HG02610 (cell line): Measurements from ENCODE around the gene GABPA.
"Not testable (repeated sequence)": the region's sequence is repeated elsewhere in the genome, so short reads cannot be mapped to it uniquely, and the experiment has no call there.

Experiments
- ATAC-seq: cut with Tn5 transposase; IDR thresholded peaks from one replicate; pipeline ENCODE4 v1.9.1; 2021; ENCODE audit warnings: mild to moderate bottlenecking, moderate library complexity; ENCODE audit not compliant: unreplicated experiment

Gene GABPA

DNA sequence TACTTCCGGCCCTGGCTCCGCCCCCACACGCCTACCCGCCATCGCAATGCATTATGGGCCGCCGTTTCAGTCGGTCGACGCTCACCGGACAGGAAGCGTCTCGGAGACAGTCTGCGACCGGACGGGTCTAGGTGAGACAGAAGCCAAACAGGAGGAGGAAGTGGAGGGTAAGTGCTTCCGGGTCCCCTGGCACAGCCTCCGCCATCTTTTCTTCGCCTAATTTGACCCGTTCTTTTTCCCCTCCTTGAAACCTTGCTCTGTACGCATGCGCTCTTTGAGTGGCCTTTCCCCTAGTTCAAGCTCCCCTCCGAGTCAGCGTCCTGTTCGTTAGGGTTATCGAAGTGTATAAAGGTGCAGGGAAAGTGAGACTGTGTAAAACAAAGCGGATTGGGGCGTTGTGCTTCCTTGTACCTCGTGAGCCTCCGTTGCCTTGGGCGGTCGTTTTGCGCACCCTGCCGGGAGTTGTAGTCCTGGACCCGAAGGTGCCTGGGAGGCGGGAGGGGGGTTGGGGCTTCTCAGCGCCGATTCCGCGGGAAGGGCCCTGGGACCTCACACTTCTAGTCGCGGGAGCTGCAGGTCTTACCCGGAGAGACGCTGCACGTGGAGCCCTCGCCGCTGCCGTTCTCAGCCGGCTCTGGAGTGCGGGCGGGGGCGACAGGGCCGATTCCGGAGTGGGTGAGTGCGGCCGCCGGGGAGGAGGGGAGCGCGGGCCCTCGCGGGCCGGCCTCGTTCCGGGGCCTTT, at the start of gene GABPA, which contains the start of gene ATP5PF:
GABPA (plus strand) TSS at position 69 of the 742 bp plus-strand sequence. CDS start 6,627 bp downstream, outside the sequence.
ATP5PF (minus strand) TSS at position 1 of the 742 bp plus-strand sequence. CDS start 5,110 bp downstream, outside the sequence.
- ATAC-seq, result peak; percentile 91

DNA sequence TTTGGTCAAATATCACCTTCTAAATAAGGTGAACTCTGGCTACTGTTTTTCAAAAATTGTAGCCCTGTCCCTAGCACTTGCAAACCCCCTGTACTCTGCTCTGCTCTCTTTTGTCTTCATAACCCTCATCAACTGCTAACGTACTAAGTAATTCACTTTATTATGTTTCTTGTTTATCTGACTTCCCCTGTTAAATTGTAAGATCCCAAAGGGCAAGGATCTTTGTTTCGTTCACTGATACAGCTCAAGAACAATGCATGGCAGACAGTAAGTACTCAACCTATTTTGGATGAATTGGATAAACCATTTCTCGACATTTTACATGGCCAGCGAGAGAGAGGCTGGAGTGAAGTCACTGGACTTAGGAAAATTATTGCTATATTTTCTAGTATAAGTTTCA, 47.0 kb upstream of the GABPA start:
- no peak for ATAC-seq

DNA sequence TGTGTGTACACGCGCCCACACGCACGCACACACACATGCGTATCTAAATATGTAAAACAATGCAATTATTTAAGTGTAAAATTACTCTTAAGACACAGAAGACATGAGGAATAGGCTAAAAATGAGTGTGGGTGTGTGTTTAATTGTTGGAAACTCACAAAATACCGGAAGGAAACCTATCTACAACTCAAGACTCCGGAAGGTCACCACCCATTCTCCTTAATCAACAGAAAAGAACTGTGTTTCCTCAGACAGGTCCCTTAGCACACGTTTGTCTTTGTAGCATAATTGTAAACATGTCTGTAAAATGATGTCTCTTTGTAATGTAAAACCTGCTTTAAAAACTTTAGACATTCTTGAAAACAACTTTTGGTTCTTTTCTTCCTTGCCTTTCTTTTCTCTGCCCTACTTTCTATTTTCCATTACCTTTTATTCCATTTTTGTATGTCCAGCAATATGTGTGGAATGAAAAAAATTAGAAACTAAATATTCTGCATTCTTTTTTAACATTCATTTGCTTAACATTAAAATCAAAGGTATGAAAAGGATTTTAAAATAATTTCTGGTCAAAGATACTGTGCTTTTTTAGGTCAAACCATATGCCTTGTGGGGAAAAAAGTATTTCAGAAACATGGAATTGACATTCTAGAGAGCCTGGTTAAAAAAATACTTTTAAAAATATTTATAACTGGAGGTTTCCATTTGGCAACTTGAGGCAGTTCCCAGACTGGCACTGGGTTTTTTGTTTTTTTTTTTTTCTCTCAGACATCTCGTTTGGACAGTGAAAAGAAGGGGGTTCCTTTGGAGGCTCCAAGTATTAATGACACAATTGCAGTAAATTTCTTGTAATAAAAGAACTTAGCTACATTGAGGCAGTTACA, 46.3 kb upstream of the GABPA start:
- ATAC-seq, result no peak

DNA sequence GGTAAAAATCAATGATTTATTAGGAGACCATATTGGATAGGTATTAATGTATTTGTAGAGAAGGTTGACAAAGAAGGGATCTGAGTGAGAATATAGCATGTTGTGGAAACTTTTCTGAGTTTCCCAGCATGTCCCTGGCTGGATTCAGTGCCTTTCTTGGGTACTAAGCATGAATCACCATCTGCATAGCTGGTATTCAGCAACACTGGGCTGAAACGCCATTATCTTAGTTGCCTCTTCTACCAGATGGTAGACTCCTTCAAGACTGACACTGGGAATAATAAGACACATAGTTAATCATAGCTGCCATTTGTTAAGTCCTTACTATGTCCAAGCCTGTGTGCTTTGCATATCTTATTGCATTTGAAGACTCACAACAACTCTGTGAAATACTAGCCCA, 45.5 kb upstream of the GABPA start:
- ATAC-seq, result no peak

DNA sequence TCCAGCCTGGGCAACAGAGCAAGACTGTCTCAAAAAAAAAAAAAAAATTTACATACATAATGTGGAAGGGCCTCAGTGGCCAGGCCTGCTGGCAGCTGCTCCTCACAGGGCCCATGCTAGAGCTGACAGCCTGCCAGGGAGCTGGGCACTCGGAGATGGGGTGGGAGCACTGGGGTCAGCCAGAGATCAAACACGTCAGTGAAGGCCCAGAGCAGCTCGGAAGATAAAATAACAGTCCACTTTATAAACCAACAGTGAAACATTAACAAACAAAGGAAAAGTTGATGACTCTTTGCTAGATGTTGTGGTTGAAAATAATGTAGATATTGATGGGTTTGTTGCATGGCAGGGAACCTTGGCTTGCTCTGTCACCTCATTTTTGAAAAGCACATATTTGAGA, 42.8 kb upstream of the GABPA start:
- no peak for ATAC-seq

DNA sequence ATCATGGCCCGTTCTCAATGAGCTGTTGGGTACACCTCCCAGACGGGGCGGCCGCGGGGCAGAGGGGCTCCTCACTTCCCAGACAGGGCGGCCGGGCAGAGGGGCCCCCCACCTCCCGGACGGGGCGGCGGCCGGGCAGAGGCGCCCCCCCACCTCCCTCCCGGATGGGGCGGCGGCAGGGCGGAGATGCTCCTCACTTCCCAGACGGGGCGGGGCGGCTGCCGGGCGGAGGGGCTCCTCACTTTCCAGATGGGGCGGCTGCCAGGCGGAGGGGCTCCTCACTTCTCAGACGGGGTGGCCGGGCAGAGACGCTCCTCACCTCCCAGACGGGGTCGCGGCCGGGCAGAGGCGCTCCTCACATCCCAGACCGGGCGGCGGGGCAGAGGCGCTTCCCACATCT, 39.3 kb upstream of the GABPA start:
- not testable (repeated sequence) for ATAC-seq

DNA sequence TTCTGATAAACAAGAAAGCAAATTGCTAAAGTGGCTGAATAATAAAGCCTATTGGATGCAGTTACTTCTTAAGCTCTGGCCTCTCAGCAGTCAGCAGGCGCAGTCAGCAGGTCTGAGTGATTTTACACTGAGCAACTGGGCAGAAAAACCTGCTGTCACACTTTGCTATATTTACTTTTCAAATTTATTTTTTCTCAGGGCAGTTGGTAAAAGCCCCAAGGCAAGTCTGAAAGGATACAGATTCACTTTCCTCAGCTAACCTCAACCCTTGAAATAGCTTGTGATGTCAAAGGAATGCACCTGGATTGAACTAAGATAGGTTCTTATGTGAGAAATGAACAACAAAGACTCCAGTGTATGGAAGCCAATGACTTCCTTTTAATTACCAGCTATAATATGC, 34.0 kb upstream of the GABPA start:
- ATAC-seq, result no peak

DNA sequence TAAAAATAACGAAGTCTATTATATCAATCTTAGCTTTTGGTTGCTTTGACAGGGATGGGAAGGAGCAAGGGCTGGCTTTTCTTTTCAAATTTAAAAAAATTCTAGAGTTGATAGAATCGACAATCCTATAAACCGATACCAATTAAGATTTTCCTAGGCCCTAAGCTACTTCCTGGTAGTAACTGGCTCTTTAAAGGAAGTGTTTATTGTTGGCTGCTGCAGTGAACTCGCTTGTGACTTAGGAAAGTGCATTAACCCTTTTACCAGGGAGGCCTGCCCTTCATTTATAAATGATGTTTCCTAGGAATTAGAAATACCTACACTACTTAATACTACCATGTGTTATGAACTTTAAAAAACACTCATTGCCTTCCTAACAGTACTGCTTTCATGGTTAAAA, 33.2 kb upstream of the GABPA start:
- no peak for ATAC-seq

DNA sequence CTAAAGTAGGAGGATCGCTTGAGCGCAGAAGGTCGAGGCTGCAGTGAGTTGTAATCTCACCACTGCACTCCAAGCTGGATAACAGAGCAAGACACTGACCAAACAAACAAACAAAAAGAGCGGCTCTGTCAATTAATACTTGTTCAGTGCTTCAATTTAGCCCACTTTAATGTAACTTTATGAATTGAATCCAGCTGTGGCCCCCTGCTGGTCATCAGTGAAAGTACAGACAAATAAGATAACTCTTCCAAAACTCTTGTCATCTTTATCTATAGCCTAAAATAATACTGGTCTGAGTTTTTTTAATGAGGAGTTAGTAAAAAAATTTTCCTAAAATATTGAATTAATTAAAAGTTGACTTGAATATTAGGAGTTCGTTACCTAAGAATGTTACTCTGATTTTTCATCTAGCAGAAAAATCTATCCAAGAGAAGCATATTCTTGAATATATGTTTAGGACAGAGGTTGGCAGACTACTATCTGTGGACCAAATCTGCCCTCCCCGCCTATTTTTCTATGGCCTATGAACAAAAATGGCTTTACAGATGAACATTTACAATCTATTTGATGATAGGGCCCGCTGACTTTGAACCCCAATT, 26.2 kb upstream of the GABPA start:
- no peak for ATAC-seq

DNA sequence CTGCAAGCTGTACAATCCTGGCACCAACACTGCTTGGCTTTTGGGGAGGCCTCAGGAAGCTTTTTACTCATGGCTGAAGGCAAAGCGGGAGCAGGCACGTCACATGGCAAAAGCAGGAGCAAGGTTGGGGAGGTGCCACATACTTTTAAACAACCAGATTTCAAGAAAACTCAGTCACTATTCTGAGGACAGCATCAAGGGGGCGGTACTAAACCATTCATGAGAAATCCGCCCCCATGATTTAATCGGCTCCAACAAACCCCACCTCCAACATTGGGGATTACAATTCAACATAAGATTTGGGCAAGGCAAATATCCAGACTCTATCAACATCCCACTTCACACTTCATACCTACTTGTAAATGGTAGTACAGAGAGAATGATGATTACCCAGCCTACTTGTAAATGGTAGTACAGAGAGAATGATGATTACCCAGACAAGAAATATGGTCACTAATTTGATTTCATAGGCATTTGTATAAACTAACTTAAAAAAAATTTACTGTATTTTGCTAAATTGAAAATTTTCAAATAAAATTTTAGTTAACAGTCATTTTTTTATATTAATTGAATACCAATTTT, 25.0 kb upstream of the GABPA start:
- ATAC-seq, result no peak

DNA sequence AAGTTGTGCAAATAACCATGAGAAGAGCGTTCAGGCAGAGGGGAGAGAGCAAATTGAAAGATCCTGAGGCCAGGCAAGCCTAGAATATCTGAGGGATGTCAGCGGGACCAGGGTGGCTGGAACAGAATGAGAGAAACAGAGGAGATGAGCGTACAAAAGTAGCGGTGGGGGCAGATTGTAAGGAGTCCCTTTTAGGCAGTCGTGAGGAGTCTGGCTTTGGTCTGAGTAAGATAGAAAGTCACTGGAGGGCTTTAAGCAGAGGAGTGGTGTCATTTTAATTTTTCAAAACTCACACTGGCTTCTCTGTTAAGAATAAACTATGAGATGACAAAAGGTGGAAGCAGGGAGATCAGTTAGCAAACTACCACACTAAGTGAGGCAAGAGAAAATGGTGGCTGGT, 24.2 kb upstream of the GABPA start:
- ATAC-seq, result no peak

DNA sequence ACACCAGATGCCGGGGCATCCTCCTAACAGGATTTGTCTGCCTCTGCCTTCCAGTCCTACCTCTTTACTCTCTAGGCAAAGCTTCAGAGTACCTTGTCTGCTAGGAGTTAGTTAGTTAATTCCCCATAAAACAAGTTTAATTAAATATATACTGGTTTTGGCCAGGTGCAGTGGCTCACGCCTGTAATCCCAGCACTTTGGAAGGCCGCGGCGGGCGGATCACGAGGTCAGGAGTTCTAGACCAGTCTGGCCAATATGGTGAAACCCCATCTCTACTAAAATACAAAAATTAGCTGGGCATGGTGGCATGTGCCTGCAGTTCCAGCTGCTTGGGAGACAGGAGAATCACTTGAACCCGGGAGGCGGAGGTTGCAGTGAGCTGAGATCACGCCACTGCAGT, 20.7 kb upstream of the GABPA start:
- not testable (repeated sequence) for ATAC-seq

DNA sequence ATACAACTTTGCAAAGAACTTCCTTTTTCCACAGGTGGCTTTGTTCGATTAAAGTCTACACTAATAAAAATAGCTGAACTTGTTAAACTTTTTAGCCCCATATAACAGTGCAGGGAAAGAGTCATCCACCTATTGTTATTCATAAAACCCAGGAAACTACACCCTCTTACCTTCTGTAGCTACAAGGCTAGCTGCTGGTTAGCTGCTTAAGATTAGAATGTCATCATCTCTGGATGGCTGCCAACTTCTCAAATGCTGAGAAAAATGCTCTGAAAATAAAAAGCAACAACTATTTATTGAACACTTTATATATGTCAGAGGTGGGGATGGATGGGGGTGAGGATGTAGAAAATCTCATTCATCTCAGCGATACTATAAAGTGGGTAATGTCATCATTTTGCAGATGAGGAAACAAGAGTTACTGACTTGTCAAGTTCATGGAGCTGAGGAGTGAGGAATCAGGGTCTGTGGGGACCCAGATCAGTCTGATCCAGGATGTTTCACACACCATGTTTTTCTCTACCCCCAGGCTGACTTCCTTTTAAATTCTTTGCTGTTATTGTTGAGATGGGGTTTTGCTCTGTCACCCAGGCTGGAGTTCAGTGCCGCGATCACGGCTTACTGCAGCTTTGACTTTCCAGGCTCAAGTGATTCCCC, 17.2 kb upstream of the GABPA start:
- ATAC-seq, result no peak

DNA sequence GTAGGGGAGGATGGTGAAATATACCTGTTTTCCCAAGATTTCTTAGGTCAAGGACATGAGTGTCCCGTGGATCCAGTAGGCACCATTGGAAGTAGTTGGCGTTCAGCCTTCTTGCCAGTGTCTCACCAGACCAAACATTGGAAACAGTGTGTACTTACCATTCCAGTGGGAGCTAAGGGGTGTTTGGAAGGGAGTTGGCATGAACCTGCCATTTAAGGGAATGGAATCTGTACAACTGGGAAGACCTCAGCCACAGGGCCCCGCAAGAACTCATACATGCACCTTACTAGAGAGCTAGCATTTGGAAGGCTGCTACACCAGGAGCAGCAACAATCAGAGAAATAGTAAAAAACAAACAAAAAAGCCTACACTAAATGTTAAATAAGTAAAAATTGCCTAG, 12.8 kb upstream of the GABPA start:
- no peak for ATAC-seq

DNA sequence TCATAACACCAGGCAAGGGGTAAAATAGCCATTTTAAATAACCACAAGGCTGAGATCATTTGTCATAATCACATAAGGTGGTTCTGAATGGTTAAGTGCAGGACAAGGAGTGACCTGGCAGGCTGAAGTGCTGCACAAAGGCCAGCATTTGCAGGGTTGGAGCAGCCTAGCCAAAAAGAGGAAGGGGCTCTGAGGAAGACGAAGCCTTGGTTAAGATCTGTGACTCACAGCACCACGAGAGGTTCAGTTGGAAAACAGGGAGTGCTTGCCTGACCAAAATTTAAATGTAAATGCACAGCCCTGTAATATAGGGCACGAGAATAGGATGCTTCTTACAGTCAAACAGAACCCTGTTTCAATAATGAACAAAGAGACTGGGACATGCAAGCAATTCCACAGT, 12.1 kb upstream of the GABPA start:
- no peak for ATAC-seq

DNA sequence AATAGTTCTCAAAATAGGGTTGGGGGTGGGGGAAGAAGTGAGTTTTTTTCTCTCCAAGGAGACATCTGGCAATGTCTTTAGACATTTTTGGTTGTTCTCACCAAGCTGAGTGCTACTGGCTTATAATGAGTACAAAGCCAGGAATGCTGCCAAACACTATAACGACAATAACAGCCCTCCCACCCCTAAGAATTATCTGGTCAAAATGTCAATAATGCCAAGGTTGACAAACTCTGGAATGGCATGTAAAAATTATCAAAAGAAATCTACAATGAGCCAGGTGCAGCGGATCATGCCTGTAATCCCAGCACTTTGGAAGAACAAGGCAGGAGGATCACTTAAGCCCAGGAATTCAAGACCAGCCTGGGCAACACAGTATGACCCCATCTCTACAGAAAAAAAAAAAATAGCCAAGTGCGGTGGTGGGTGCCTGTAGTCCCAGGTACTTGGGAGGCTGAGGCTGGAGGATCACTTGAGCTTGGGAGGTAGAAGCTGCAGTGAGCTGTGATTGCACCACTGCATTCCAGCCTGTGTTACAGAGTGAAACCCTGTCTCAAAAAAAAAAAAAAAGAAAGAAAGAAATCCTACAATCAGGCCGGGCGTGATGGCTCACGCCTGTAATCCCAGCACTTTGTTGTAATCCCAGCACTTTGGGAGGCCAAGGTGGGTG, 2.5 kb upstream of the GABPA start:
- no peak for ATAC-seq

DNA sequence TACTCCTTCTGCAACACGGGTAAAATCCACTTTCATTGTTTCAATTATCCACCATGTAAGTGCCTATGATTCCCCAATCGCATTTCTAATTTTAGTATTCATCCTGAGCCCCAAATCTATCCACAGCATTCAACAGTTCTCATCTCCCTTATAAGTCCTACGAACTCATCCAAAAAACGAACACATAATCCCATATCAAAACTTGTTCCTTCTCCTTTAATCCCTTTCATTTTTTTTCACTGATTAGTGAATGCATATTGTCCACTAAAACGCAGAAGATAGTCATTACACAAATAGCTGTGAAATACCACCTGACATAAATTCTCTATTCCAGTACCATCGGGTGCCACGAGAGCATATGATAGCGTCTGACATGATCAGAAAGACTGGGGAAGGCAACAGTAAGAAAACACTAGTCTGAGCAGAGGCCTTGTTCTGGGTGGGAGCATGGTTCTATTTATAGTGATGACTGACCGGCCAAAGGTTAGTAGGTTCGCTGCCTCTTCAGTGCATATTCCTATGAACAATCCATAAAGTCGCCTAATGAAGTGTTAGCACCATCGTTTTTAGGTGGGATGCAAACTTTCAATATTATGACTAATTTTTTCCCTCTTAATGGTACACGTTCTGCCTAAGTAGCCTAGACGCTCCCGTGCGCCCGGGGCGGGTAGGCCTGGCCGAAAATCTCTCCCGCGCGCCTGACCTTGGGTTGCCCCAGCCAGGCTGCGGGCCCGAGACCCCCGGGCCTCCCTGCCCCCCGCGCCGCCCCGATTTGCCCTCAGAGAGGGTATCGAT, 716 bp upstream of the GABPA start:
- ATAC-seq, result peak; percentile 7

DNA sequence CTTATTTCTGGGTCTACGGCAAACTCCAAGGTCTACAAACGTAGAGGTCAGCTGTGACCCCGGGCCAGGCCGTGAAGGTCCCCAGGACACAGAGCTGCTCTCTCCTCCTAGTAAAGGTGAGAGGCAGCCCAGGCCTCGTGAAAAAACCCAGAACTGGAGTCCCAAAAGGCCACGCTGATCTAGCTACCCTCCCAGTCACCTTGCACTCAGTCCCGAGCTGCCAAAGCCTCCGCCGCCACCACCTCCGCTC, 193 bp upstream of the GABPA start:
- ATAC-seq, result no peak

DNA sequence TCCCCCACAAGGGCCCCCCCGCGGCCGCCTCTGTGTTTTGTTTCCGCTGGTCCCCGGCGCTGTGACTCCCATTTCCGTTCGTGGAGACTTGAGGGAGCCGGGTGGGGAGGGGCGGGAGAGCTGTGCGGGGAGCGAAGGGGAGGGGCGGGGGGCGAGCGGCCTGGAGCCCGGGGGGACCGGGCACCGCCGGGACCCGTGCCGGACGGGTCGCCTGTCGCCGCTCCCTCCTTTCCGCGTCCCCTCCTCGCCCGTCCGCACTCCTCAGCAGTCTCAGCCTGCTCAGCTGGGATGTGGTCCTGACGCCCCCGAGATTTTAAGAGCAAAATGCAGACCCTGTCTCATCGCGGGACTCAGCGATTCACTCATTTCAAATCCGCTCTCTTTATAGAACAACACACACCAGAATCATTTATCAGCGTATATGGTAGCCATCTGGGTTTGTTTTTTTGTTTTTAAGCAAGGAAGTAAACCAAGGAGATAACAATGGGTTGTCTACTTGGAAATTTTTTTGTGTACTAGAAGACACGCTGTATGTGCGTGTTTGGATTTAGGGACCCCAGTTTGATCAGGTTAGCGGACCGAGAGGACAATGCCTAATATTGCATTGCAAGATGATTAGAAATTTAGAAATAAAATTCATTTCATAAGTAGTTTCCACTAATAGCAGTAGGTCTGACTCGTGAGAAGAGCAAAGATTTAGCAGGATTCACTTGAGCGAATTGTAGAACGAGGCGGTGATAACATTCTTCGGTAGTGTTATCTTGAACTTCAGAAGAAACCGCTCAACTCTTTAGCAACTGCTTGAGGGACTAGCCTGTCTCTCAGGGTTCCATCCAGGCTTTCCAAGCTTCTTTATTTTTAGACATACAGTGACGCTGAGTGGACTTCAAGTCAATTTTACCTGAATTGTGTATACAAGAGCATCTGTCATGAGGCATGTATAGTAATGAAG, 1.1 kb downstream of the GABPA start:
- ATAC-seq, result peak; percentile 18
